MV-4-11 (cell line): ENCODE results near the gene CKAP5.
A peak's percentile ranks its signal among the peaks of the same experiment; 100 is the strongest.
"Not testable (repeated sequence)": the region's sequence is repeated elsewhere in the genome, so short reads cannot be mapped to it uniquely, and the experiment has no call there.

Source experiments
- DNase-seq: peaks from one replicate; lab custom pipeline; 2025; lab: John Stamatoyannopoulos, UW

The CKAP5 gene

GRCh38 chr11:46855167-46855566 is 9.1 kb upstream of the CKAP5 start:
- DNase-seq, result no peak

- no peak for DNase-seq
Measured at GRCh38 chr11:46850829-46851380, 4.8 kb upstream of the CKAP5 start.

- DNase-seq, result no peak
Measured at GRCh38 chr11:46849631-46850030, 3.6 kb upstream of the CKAP5 start.

DNA sequence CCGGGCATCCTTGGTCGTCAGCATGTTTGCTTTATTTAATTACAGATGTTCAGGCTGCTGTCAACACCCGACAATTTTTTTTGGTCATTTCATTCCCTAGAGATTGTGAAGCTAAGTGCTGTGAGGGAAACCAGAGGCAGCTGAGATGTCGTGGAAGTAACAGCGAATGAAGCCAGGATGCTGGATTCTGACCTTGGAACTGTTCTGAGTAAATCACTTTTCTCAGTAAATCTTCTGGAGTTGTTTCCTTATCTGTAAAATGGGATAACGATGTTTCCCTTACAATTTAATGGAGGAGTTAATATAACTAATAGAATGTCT is 390 bp upstream of the CKAP5 start:
- no peak for DNase-seq

DNA sequence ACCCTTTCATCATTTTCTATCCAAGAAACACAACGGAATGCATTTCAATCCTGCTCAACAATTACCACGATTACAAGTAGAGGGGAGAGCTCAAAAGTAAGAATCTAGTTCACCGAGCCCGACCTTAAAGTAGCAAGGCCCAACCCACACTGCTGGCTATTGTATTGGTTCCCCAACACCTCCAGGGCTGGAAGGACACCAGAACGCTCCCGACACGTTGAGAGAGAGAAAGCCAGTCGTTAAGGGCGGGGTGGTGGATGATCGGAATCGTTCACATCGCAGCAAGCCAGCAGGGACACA is 690 bp downstream of the CKAP5 start:
- DNase-seq, result no peak

DNA sequence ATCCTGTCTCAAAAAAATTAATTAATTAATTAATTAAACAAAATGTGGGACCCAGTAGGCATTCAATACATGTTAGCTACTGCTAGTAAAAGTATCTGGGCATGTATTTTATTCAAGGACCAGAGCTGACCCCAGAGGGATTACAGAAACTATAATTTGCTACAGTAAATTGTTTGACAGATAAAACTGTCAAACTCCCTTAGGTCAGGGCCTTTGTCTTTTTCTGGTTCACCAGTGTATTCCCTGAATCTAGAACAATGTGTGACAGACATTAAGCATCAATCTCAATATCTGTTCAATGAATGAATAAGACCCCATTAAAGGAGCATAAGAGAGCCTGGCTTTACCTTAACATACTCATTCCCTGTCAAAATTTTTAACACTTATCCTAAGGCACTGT is 6.0 kb downstream of the CKAP5 start:
- DNase-seq, result no peak

DNA sequence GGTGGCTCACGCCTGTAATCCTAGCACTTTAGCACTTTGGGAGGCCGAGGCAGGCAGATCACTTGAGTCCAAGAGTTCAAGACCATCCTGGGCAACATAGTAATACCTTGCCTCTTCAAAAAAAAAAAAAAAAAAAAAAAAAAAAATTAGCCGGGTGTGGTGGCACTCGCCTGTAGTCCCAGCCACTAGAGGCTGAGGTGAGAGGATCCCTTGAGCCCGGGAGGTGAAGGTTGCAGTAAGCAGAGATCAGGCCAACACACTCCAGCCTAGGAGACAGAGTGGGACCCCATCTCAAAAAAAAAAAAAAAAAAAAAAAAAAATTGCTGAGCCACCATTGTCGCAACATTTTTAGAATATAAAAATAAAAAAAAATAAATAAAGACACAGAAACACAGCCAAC is 7.6 kb downstream of the CKAP5 start:
- no peak for DNase-seq

DNA sequence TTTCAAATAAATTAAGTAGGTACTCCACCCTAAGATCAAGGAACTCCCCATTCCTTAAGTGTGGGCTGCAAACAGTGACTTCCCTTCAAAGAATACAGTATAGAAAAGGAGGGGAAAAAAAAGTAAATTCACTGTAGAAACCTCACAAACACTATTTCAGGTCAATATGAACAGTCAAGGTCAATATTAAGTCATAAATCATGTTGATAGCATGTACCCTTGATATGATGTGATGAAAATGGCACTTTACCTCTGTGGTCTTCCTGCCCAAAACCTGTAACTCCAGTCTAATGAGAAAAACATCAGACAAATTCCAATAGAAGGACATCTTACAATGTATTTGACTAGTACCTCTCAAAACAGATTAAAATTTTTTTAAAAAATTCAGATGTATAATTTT is 8.2 kb downstream of the CKAP5 start:
- no peak for DNase-seq

DNA sequence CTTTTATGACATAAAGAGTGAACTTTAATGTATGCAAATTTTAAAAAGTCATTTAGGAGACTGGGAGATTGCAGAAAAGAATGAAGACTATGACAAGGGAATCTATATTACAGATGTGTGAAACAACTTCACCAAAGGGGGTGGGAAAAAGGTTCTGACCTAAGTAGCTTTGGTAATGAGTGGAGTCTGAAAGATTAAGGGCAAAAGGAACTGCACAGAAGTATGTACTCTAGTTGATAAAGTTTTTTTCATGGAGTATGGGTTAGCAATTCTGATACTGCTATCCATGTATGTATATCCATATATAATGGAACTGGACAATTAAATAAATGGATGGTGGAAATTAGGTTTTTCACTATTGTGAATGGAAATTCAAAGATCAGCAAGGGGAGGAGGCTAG is 9.2 kb downstream of the CKAP5 start:
- DNase-seq, result no peak

- no peak for DNase-seq
Measured at GRCh38 chr11:46836431-46836830, 9.6 kb downstream of the CKAP5 start.

GRCh38 chr11:46835897-46836296 is 10.2 kb downstream of the CKAP5 start:
- peak; percentile 11 for DNase-seq

- no peak for DNase-seq
Measured at GRCh38 chr11:46834821-46835220, 11.3 kb downstream of the CKAP5 start.

DNA sequence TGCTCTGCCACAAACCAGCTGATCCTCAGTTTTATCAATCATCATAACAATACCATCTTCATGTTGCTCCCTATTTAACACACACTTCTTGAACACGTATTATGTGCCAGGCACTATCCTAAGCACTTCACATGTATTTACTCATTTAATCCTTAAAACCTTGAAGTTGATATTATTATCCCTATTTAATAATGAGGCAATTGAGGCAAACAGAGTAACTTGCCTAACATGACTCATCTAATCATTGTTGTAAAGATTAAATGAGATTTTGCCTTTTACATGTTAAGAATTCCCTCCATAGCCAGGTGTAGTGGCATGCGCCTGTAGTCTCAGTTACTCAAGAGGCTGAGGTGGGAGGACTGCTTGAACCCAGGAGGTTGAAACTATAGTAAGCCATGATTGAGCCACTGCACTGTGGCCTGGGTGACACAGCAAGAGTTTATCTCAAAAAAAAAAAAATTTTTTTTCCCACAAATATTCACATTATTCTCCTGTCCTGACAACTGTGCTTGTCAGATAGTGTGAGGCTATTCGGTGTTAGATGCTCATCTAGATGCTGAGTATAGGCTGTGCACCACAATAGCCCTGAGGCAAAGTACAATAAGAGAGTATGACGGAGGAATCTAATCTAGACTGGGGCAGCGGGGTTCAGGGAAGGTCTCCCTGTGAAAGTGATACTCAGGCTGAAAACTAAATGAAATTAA is 13.4 kb downstream of the CKAP5 start:
- DNase-seq, result no peak

DNA sequence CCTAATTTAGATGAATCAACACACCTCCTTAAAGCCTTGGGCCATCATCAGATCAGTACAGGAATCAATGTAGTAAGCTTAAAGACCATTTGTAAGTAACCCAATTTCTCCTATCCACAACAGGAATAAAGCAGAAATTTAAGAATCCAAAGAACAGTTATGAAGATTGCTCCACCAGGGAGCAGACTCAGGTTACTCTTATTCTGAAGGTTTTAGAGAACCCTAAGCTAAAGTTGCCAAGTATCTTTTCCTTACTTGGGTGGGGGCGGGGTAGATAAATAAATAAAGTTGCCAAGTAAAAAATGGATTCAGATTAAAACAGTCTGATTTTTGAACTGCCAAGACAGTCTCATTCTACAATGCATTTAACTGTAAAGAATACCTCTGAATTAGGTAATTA is 18.1 kb downstream of the CKAP5 start:
- no peak for DNase-seq

DNA sequence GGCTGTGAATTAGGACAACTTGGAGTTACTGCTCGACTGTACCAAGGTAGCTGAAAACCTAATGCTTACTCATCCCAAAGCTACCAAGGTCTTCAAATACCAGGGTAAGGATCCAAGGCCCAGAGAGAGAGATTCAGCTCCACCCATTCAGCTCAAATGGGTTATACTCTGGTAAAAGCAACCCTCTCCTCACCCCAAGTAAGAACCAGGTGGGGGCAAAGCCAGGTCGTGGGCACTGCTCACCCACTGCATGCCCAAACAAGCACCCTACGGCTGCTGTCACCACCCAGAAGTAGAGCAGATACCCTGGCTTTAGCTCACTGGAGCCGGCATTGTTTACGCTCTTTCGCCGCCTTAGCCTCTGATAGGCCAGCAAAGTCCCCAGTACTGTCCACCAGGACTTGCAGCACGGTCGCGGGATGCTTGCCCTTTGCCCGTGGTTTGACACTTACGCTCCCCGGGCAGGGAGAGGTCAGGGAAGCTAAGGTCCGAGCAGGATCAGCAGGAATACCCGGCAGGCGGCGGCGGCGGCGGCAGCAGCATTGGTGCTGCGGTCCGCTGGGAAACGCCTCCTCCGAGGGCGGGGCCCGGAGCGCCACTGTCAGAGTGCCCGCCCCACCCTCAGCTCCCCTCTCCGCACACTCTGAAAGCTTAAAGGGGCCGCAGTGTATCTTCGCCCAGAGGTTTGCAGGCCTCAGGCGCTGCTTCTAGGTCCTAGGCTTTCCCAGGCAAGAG is 19.6 kb downstream of the CKAP5 start:
- DNase-seq, result peak; percentile 49

DNA sequence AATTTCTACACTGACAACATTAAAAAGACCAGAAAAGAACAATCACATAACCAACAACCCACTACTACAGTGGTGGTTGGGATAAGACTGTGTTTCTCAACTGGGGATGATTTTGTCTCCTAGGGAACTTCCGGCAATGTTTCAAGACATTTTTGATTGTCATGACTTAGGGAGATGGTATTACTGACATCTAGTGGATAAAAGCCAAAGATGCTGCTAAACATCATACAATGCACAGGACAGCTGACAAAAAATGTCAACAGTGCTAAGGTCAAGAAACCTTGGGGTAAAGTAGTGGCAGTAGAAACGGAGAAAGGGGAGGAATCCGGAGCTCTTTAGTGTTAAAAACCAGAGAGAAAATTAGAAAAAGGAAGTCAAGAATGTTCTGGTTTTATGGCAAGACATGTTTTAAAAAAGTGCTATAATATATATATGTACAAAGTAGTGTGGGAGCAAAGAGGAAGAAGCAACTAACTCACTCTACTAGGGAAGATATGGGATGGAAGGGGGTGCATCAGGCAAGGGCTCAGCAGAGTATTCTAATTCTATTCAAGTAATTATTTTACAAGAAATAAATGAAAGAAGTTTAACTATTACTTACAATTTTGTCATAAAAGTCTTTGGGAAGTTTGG is 37.2 kb downstream of the CKAP5 start:
- peak; percentile 73 for DNase-seq

GRCh38 chr11:46801694-46802470 is 44.2 kb downstream of the CKAP5 start:
- no peak for DNase-seq

- DNase-seq, result no peak
Measured at GRCh38 chr11:46800177-46800576, 45.9 kb downstream of the CKAP5 start.

DNA sequence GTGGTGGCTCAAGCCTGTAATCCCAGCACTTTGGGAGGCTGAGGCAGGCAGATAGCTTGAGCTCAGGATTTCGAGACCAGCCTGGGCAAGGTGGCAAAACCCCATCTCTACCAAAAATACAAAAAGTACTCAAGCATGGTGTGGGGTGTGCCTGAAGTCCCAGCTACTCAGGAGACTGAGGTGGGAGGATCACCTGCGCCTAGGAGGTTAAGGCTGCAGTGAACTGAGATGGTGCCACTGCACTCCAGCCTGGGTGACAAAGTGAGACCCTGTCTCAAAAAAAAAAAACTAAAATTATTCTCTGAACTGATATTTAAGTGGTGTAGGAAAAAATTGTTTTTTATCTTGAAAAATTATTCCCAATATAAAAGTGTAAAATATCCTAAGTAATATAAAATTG is 46.4 kb downstream of the CKAP5 start:
- DNase-seq, result not testable (repeated sequence)

DNA sequence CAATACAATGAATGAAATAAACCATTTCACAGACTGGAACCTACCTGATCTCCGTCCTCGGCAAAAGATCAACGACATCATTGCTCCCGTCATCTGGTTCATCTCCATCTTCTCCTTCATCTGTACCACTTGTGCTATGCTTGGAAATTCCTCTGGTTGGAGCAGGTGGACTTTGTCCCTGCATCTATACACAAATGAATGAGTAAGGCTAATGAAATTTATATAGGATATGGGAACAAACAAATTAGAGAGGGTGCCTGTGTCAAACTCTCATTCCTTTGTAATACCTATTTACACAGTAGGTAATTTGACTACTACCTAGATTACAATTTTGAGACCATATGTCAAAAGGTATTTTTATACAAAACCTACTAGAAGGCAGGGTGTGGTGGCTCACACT is 67.7 kb downstream of the CKAP5 start:
- no peak for DNase-seq

GRCh38 chr11:46776878-46777277 is 69.2 kb downstream of the CKAP5 start:
- no peak for DNase-seq

GRCh38 chr11:46769636-46770221 is 76.4 kb downstream of the CKAP5 start:
- no peak for DNase-seq
